ENCODE results near the gene TTLL9.
A peak's percentile ranks its signal among the peaks of the same experiment; 100 is the strongest.
"Not testable (repeated sequence)": the region's sequence is repeated elsewhere in the genome, so short reads cannot be mapped to it uniquely, and the experiment has no call there.

Gene TTLL9

GRCh38 chr20:31890646-31891045 lies 20.2 kb downstream of the TTLL9 start:
- no peak for FAIRE-seq

- peak; percentile 34 for FAIRE-seq
Observed at GRCh38 chr20:31894980-31895675, 24.7 kb downstream of the TTLL9 start.

- FAIRE-seq, result no peak
Observed at GRCh38 chr20:31896049-31896448, 25.6 kb downstream of the TTLL9 start.

GRCh38 chr20:31897541-31897940 lies 27.1 kb downstream of the TTLL9 start:
- FAIRE-seq, result no peak

GRCh38 chr20:31901615-31902014 lies 31.2 kb downstream of the TTLL9 start:
- FAIRE-seq, result no peak

- FAIRE-seq, result no peak
Observed at GRCh38 chr20:31903627-31904386, 33.4 kb downstream of the TTLL9 start.

- no peak for FAIRE-seq
Observed at GRCh38 chr20:31906001-31906400, 35.6 kb downstream of the TTLL9 start.

GRCh38 chr20:31907046-31907445 lies 36.6 kb downstream of the TTLL9 start:
- FAIRE-seq, result no peak

GRCh38 chr20:31908016-31908415 lies 37.6 kb downstream of the TTLL9 start:
- FAIRE-seq, result no peak

GRCh38 chr20:31908424-31908823 lies 38.0 kb downstream of the TTLL9 start:
- FAIRE-seq, result no peak

- no peak for FAIRE-seq
Observed at GRCh38 chr20:31909253-31910070, 39.0 kb downstream of the TTLL9 start.

- no peak for FAIRE-seq
Observed at GRCh38 chr20:31910071-31910803, 39.8 kb downstream of the TTLL9 start.

- no peak for FAIRE-seq
Observed at GRCh38 chr20:31913431-31914157, 43.2 kb downstream of the TTLL9 start.

- FAIRE-seq, result no peak
Observed at GRCh38 chr20:31914170-31914569, 43.7 kb downstream of the TTLL9 start.

GRCh38 chr20:31915491-31916280 lies 45.3 kb downstream of the TTLL9 start:
- FAIRE-seq, result no peak

GRCh38 chr20:31916708-31917107 lies 46.3 kb downstream of the TTLL9 start:
- no peak for FAIRE-seq

GRCh38 chr20:31917962-31918412 lies 47.6 kb downstream of the TTLL9 start:
- not testable (repeated sequence) for FAIRE-seq

- FAIRE-seq, result no peak
Observed at GRCh38 chr20:31918466-31919105, 48.2 kb downstream of the TTLL9 start.

- FAIRE-seq, result no peak
Observed at GRCh38 chr20:31919410-31920155, 49.1 kb downstream of the TTLL9 start.

Data from A204.1 (cell line).